HEK293 (cell line): ENCODE data around the gene MDH1B.

ENCODE experiments used
- CTCF ChIA-PET: fragments of 350-600 bp; formaldehyde crosslinking; extraction: SDS; loops from one replicate; lab custom pipeline; 2021; ENCODE audit warnings: antibody characterized with exemption; lab: Yijun Ruan, JAX
- POLR2A ChIA-PET: fragments of 300-600 bp; formaldehyde crosslinking; extraction: SDS; loops from one replicate; lab custom pipeline; 2020; ENCODE audit warnings: antibody characterized with exemption, inconsistent platforms; lab: Yijun Ruan, JAX
- H3K27ac ChIP-seq: fragments of 200-500 bp; sonication (Bioruptor generic); 2 replicates; pipeline ENCODE4 v1.5.1; 2014; ENCODE audit warnings: low read depth, low read length, control low read depth, inconsistent platforms; ENCODE audit errors: extremely low read depth
- H3K36me3 ChIP-seq, 2 experiments: fragments of 200-500 bp in 1 of 2; sonication (Bioruptor generic) in 1 of 2; 1 replicate in 1 of 2; 2 replicates in 1 of 2; pipeline ENCODE4 v1.5.1; 2014 to 2017; ENCODE audit warnings: inconsistent platforms in 2 of 2, low read length in 2 of 2; ENCODE audit not compliant: control insufficient read depth in 2 of 2, insufficient read depth in 1 of 2
- H3K4me1 ChIP-seq: fragments of 200-500 bp; sonication (Bioruptor generic); 2 replicates; pipeline ENCODE4 v1.5.1; 2014; ENCODE audit warnings: mild to moderate bottlenecking, low read length, inconsistent platforms; ENCODE audit not compliant: control insufficient read depth, insufficient read depth
- H3K4me3 ChIP-seq: 2 replicates; pipeline ENCODE4 v1.5.1; 2011; ENCODE audit warnings: low read depth, mild to moderate bottlenecking, control low read depth, low read length, moderate library complexity
- H3K9me3 ChIP-seq: fragments of 200-500 bp; sonication (Bioruptor generic); 2 replicates; pipeline ENCODE4 v1.5.1; 2014; ENCODE audit warnings: low read depth, low read length, inconsistent platforms; ENCODE audit not compliant: control insufficient read depth, insufficient read depth
- CTCF ChIP-seq: fragments of 450-650 bp; formaldehyde crosslinking; IDR thresholded peaks from 2 replicates; pipeline ENCODE4 v1.5.1; 2016; ENCODE audit warnings: missing biosample characterization, missing genetic modification characterization
- FEZF1 ChIP-seq: fragments of 450-650 bp; formaldehyde crosslinking; IDR thresholded peaks from 2 replicates; pipeline ENCODE4 v1.5.1; 2016; ENCODE audit warnings: missing biosample characterization, missing genetic modification characterization
- GFI1B ChIP-seq: fragments of 450-650 bp; formaldehyde crosslinking; IDR thresholded peaks from 2 replicates; pipeline ENCODE4 v1.5.1; 2016; ENCODE audit warnings: missing biosample characterization, missing genetic modification characterization
- MEIS1 ChIP-seq: sonication (generic); formaldehyde crosslinking; IDR thresholded peaks from 2 replicates; pipeline ENCODE4 v1.8.1; 2022; ENCODE audit warnings: missing genetic modification reagents, mild to moderate bottlenecking, borderline replicate concordance
- PRDM2 ChIP-seq: fragments of 450-650 bp; formaldehyde crosslinking; IDR thresholded peaks from 2 replicates; pipeline ENCODE4 v1.5.1; 2016; ENCODE audit warnings: missing biosample characterization, missing genetic modification characterization, borderline replicate concordance
- PRDM4 ChIP-seq: fragments of 450-650 bp; formaldehyde crosslinking; IDR thresholded peaks from 2 replicates; pipeline ENCODE4 v1.5.1; 2017; ENCODE audit warnings: missing biosample characterization, missing genetic modification characterization
- PRDM6 ChIP-seq: fragments of 450-650 bp; formaldehyde crosslinking; IDR thresholded peaks from 2 replicates; pipeline ENCODE4 v1.5.1; 2017; ENCODE audit warnings: missing biosample characterization, missing genetic modification characterization
- SETDB1 ChIP-seq: IDR thresholded peaks from one replicate; pipeline ENCODE4 v1.6.1; 2017; ENCODE audit warnings: mild to moderate bottlenecking, low read length, moderate library complexity, mixed read lengths; ENCODE audit not compliant: insufficient read length
- WT1 ChIP-seq: fragments of 450-650 bp; formaldehyde crosslinking; IDR thresholded peaks from 2 replicates; pipeline ENCODE4 v1.5.1; 2016; ENCODE audit warnings: missing biosample characterization, missing genetic modification characterization
- ZEB2 ChIP-seq: fragments of 450-650 bp; formaldehyde crosslinking; IDR thresholded peaks from 2 replicates; pipeline ENCODE4 v1.5.1; 2016; ENCODE audit warnings: missing biosample characterization, missing genetic modification characterization
- ZFP37 ChIP-seq: fragments of 450-650 bp; formaldehyde crosslinking; IDR thresholded peaks from 2 replicates; pipeline ENCODE4 v1.5.1; 2016; ENCODE audit warnings: missing biosample characterization, missing genetic modification characterization
- ZIC2 ChIP-seq: fragments of 450-650 bp; formaldehyde crosslinking; IDR thresholded peaks from 2 replicates; pipeline ENCODE4 v1.5.1; 2016; ENCODE audit warnings: missing biosample characterization, missing genetic modification characterization
- ZNF169 ChIP-seq: fragments of 450-650 bp; formaldehyde crosslinking; IDR thresholded peaks from 2 replicates; pipeline ENCODE4 v1.5.1; 2016; ENCODE audit warnings: missing biosample characterization, missing genetic modification characterization
- ZNF214 ChIP-seq: fragments of 450-650 bp; formaldehyde crosslinking; IDR thresholded peaks from 2 replicates; pipeline ENCODE4 v1.5.1; 2017; ENCODE audit warnings: missing biosample characterization, mild to moderate bottlenecking, missing genetic modification characterization, borderline replicate concordance
- ZNF274 ChIP-seq, 2 experiments: fragments of 200-500 bp in 1 of 2; fragments of 450-650 bp in 1 of 2; sonication (Bioruptor generic) in 1 of 2; formaldehyde crosslinking in 1 of 2; IDR thresholded peaks; 2 replicates each; pipeline versions ENCODE4 v1.5.1 to v1.6.1; 2014 to 2016; ENCODE audit warnings: borderline replicate concordance in 1 of 2, inconsistent platforms in 1 of 2, low read length in 1 of 2, missing biosample characterization in 1 of 2, missing genetic modification characterization in 1 of 2
- ZNF335 ChIP-seq: fragments of 450-650 bp; formaldehyde crosslinking; conservative IDR thresholded peaks from 2 replicates; pipeline ENCODE4 v1.5.1; 2016; ENCODE audit warnings: missing biosample characterization, missing genetic modification characterization
- ZNF561 ChIP-seq: fragments of 450-650 bp; IDR thresholded peaks from 2 replicates; pipeline ENCODE4 v1.5.1; 2018; ENCODE audit warnings: missing biosample characterization, missing genetic modification characterization, borderline replicate concordance
- ZNF580 ChIP-seq: fragments of 450-650 bp; formaldehyde crosslinking; IDR thresholded peaks from 2 replicates; pipeline ENCODE4 v1.5.1; 2016; ENCODE audit warnings: missing biosample characterization, missing genetic modification characterization
- ZNF768 ChIP-seq: fragments of 450-650 bp; formaldehyde crosslinking; IDR thresholded peaks from 2 replicates; pipeline ENCODE4 v1.5.1; 2018; ENCODE audit warnings: missing biosample characterization, mild to moderate bottlenecking, missing genetic modification characterization
- ZNF830 ChIP-seq: fragments of 450-650 bp; IDR thresholded peaks from 2 replicates; pipeline ENCODE4 v1.5.0; 2018; ENCODE audit warnings: missing biosample characterization, missing genetic modification characterization, low read depth, mild to moderate bottlenecking, moderate library complexity
- ZNF843 ChIP-seq: fragments of 450-650 bp; formaldehyde crosslinking; IDR thresholded peaks from 2 replicates; pipeline ENCODE4 v1.5.1; 2016; ENCODE audit warnings: missing biosample characterization, missing genetic modification characterization
- ZSCAN23 ChIP-seq: fragments of 450-650 bp; formaldehyde crosslinking; IDR thresholded peaks from 2 replicates; pipeline ENCODE4 v1.5.1; 2016; ENCODE audit warnings: missing biosample characterization, missing genetic modification characterization
- ZXDB ChIP-seq: fragments of 450-650 bp; formaldehyde crosslinking; IDR thresholded peaks from 2 replicates; pipeline ENCODE4 v1.5.1; 2016; ENCODE audit warnings: missing biosample characterization, missing genetic modification characterization

The MDH1B gene

DNA sequence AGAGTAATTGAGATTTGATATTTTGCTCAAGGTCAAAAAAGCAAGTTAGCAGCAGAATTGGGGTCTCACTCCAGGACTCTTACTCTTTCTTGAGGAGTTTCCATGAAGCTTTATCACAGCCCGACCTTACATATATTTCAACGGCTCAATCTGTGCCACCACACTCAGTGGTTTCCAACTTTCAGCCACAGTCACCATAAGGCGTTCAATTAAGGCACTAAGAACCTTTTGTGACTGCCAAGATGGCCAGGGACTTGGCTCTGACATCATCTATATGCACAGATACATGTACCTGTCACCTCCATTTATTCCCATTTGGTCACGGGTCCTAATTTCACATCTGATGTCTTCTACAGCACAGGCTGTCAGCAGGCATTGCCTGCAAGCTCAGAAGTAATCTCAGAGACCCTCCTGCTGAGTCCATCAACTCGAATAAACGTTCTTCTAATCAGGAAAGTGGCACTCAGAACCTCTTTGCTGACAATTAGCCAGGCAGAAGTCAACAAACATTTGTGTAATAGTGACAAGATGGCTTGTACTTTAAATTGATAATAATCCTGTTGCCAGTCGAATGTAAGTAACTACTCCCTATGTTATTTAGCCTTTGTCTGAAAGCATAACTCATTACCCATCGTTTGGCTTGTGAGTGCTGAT lies 63.0 kb downstream of the MDH1B start:
- H3K27ac ChIP-seq, result no peak overlapping the region
- ChIA-PET CTCF (interaction anchor here (0.6 to 0.8 kb wide), 2 partner anchors 8 to 81 kb away, joined by 3 read pairs; no protein-coding TSS in a partner anchor), POLR2A (no interaction called here)
- no peaks in the 10 kb centered on the region for H3K4me1 ChIP-seq
- no peak overlapping the region for H3K4me3 ChIP-seq
- H3K36me3 ChIP-seq, result no peaks in the 10 kb centered on the region
- H3K9me3 ChIP-seq, result no peaks in the 10 kb centered on the region
- TF ChIP-seq ZSCAN23 (tag by site-specific recombination) (no peak), WT1 (peak; percentile 64; the same call in 1 of the 2 replicates), ZIC2 (peak; percentile 21; the same call in 1 of the 2 replicates), ZNF214 (tag by site-specific recombination) (no peak), ZNF561 (tag by site-specific recombination) (no peak), PRDM4 (no peak), PRDM6 (tag by site-specific recombination) (no peak), ZNF274 (IDR thresholded peaks at IDR 0.05; ENCODE audit: low read length) (no peak), ZNF274 (tag by site-specific recombination; IDR thresholded peaks at IDR 0.05; ENCODE audit: borderline replicate concordance) (no peak), ZNF830 (tag by site-specific recombination) (no peak), ZNF169 (no peak), ZNF843 (tag by site-specific recombination) (peak; percentile 30; the same call in 1 of the 2 replicates), FEZF1 (tag by site-specific recombination) (peak; percentile 56), ZNF768 (tag by site-specific recombination) (no peak), ZNF335 (tag by site-specific recombination) (0 out of 2 replicates have a peak, but pooled peaks have one; percentile 29), SETDB1 (no peak), GFI1B (tag by site-specific recombination) (no peak), ZEB2 (tag by site-specific recombination) (no peak), PRDM2 (no peak), ZFP37 (tag by site-specific recombination) (no peak), ZXDB (no peak), ZNF580 (tag by site-specific recombination) (no peak), MEIS1 (CRISPR knock-in tag) (no peak), CTCF (tag by site-specific recombination) (no peak)
